Anterior cingulate cortex (tissue), 58 donors: ENCODE results near the gene GMIP.
"Not testable (repeated sequence)": the region's sequence is repeated elsewhere in the genome, so short reads cannot be mapped to it uniquely, and the experiment has no call there.

Source experiments
- DNase-seq, 58 donors: peaks; one replicate each; lab custom pipeline; 2025; lab: John Stamatoyannopoulos, UW

The GMIP gene

GRCh38 chr19:19643158-19644053 lies at the start of gene GMIP:
Gene GMIP, minus strand, starts transcription at chr19:19643657. Its CDS starts 128 bp downstream, at chr19:19643529.
- DNase-seq = peak in 50 of 58 donors; percentile 6 to 82 (median 39)

GRCh38 chr19:19691683-19692082 lies 48.2 kb upstream of the GMIP start:
- no peak for DNase-seq

DNA sequence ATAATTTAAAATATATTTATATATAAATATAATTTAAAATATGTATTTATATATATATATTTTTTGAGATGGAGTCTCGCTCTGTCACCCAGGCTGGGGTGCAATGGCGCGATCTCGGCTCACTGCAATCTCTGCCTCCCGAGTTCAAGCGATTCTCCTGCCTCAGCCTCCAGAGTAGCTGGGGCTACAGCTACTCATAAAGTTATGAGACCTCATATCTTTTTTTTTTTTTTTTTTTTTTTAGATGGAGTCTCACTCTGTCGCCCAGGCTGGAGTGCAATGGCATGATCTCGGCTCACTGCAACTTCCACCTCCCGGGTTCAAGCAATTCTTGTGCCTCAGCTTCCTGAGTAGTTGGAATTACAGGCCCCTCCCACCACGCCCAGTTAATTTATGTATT lies 45.6 kb upstream of the GMIP start:
- DNase-seq = not testable (repeated sequence)

DNA sequence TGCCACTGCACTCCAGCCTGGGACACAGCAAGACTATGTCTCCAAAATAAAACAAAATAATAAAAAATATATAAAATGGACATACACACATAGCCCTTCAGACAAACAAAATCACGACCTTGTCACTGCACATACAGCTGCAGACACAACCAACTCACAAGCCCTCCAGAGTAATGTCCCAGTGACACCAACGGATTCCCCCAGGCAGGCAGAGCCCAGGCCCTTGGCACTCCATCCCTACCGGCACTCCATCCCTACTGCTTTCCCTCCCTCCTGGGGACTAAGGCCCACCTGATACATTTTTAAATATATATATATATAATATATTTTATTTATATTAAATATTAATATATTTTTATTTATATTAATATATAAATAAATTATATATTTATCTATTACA lies 43.6 kb upstream of the GMIP start:
- no peak for DNase-seq

- no peak for DNase-seq
Measured at GRCh38 chr19:19686580-19686979, 43.1 kb upstream of the GMIP start.

- not testable (repeated sequence) for DNase-seq
Measured at GRCh38 chr19:19686119-19686518, 42.7 kb upstream of the GMIP start.

GRCh38 chr19:19679176-19680073 lies 36.0 kb upstream of the GMIP start:
- no peak for DNase-seq

GRCh38 chr19:19677579-19677978 lies 34.1 kb upstream of the GMIP start:
- no peak for DNase-seq

- no peak for DNase-seq
Measured at GRCh38 chr19:19674315-19674714, 30.9 kb upstream of the GMIP start.

DNA sequence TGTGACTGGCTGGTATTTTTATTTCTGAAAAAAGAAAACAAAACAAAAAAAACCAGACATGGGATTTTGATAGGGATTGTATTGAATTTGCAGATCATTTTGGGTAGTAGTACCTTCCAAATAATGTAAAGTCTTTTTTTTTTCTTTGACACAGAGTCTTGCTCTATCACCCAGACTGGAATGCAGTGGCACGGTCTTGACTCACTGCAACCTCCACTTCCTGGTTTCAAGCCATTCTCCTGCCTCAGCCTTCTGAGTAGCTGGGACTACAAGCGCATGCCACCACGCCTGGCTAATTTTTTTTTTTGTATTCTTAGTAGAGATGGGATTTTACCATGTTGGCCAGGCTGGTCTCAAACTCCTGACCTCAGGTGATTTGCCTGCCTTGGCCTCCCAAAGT lies 29.4 kb upstream of the GMIP start:
- DNase-seq = no peak

GRCh38 chr19:19670070-19670551 lies 26.7 kb upstream of the GMIP start:
- DNase-seq = no peak

GRCh38 chr19:19668230-19669012 lies 25.0 kb upstream of the GMIP start, which contains the start of gene ZNF101:
Gene ZNF101, plus strand, starts transcription at chr19:19668839. Its CDS starts 125 bp downstream, at chr19:19668964.
- DNase-seq = peak; percentile 45 to 97 (median 89)

- DNase-seq = not testable (repeated sequence)
Measured at GRCh38 chr19:19665420-19665948, 22.0 kb upstream of the GMIP start.

DNA sequence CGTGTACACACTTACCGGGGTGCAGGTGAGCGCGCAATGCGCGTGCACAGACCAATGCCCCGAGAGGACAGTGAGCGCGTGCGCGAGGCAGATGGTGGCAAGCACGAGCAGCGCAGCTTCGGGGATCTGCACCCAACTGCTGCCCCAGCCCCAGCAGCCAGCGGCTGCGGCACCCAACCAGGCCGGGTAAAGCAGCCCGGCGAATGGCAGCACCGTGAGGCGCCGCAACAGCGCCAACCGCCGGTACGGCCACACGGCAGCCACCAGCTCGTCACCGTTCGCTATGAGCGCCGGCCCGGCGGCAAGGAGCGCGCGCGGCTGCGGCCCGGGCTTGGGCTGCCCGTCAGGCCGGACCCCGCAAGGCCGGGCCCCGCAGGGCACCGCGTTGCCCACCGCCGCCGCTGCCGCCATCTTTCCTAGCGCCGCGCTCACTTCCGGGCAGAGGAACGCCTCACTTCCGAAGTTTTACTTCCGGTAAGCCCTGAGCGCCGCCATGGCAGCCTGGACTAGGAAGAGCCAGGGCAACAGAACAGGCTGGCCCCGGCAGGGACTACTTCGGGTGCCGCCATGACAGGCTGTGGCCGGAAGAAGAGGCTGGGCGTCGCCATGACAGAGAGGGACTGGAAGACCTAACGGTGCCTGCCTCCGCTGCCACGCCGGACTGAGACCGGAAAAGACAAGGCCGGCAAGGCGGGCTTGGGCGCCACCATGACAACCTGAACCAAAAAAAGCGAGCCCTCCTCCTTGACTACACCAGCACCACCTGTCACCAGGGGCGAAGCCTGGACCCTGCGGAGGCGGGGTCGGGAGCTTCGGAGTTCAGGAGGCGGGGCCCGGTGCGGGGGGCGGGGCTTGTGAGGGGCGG lies 20.0 kb upstream of the GMIP start, which contains the start of gene ATP13A1:
Gene ATP13A1, minus strand, starts transcription at position 421 of the 865 bp plus-strand sequence. Its CDS starts 10 bp downstream, at position 411.
- DNase-seq = peak; percentile 83 to 100 (median 96)

DNA sequence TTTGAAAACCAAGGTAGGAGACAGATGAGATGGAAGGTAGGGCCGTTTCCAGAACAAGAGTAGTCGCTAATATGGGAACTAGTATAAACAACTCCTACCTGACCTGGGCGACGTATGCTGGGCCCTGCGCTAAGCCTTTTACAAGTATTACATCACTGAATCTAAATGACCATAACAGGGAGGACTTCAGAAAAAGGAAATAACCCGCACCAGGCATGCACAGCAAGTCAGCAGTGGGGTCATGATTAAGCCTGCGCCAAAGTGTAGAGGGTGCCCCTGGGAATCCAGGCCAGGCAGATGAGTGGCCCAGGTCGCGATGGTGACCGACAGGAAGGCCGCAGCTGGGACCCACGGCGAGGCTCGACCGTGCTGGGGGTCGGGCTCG lies 19.4 kb upstream of the GMIP start:
- no peak for DNase-seq

DNA sequence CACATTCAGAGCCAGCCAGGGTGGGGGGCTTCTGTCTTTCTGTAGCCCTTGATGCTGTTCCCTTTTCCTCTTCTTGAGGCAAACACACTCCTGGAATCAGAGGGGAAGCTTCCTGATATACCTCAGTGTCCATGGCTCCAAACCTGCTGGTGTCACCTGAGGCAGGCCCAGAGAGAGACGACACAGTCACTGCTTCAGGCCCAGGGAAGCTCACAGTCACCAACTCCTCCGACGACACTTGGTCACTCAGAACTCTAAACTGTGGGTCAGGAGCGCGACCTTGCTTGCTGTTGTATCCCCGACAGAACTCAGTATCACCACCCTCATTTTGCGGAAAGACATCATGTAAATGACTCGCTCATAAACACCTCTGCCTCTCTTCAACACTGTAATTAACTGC lies 18.9 kb upstream of the GMIP start:
- DNase-seq = no peak

DNA sequence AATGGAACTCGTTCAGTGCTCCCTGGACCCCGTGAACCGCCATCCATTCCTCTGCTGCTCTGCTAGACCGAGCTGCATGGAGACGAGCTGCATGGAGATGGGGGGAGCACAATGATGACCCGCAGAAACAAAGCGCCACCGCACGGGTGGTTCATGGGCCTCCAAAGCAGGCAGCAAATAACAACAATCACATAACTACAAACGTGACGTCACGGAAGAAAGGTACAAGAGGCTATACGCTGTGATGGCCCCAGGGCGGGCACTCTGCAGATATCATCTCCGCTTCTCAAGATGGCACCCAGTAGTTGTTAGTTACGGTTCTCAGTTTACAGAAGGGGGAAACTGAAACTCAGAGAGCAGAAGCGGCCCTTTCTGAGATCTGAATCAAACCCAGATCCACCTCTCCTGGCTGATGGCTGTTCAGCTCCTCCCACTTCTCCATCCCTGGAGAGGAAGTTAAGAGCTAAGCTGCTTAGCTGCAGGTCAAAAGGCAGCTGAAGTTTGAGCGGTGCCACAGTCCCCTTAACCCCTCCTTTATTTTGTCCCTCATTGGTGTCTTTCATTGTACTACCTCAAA lies 18.3 kb upstream of the GMIP start:
- DNase-seq = peak in 1 of 58 donors; percentile 25

- DNase-seq = no peak
Measured at GRCh38 chr19:19661141-19661674, 17.8 kb upstream of the GMIP start.
